OCI-LY7 (cell line): ENCODE measurements around the gene ZSWIM2. TPM values are rescaled to one million over a fixed set of nuclear protein-coding genes. Genes with fewer than 3 reads are reported as not detected.

Experiments used
- BruUV-seq: library from RNA; stranded (reverse); fragments of 400-500 nt; replicated peaks from 2 replicates; lab custom pipeline; 2021; lab: Mats Ljungman, UMichigan
- CTCF ChIA-PET: fragments of 300-600 bp; sonication (Branson Sonifier 250); formaldehyde crosslinking; loops from one replicate; lab custom pipeline; 2022; ENCODE audit warnings: antibody characterized with exemption; ENCODE audit not compliant: unreplicated experiment; lab: Charles Lee
- POLR2A ChIA-PET: fragments of 300-600 bp; sonication (Branson Sonifier 250); formaldehyde crosslinking; loops from one replicate; lab custom pipeline; 2022; ENCODE audit warnings: antibody characterized with exemption; lab: Charles Lee
- DNase-seq: peaks from one replicate; pipeline ENCODE4 v3.0.0-alpha.2; 2015; ENCODE audit warnings: low spot score
- H2AFZ ChIP-seq: fragments of 200-600 bp; sonication (generic), shearing (Covaris generic); 2 replicates; pipeline ENCODE4 v1.6.1; 2014; ENCODE audit warnings: mild to moderate bottlenecking, antibody characterized with exemption, low read length, moderate library complexity
- H3K27ac ChIP-seq: fragments of 200-600 bp; sonication (generic); 2 replicates; pipeline ENCODE4 v1.5.1; 2014; ENCODE audit warnings: mixed run types, low read depth, mild to moderate bottlenecking, moderate library complexity, low read length, inconsistent platforms; ENCODE audit not compliant: poor library complexity, severe bottlenecking
- H3K36me3 ChIP-seq: fragments of 200-600 bp; sonication (generic); 2 replicates; pipeline ENCODE4 v1.6.1; 2014; ENCODE audit warnings: mild to moderate bottlenecking, antibody characterized with exemption, low read length, moderate library complexity, mixed read lengths; ENCODE audit not compliant: insufficient read depth
- H3K4me1 ChIP-seq: fragments of 200-600 bp; sonication (generic); 2 replicates; pipeline ENCODE4 v1.5.1; 2014; ENCODE audit warnings: mild to moderate bottlenecking, low read length; ENCODE audit not compliant: insufficient read depth, poor library complexity, severe bottlenecking
- H3K4me2 ChIP-seq: fragments of 200-600 bp; sonication (generic); 2 replicates; pipeline ENCODE4 v1.6.1; 2014; ENCODE audit warnings: mild to moderate bottlenecking, low read length
- H3K4me3 ChIP-seq: fragments of 200-600 bp; sonication (generic); 2 replicates; pipeline ENCODE4 v1.5.1; 2014; ENCODE audit warnings: mild to moderate bottlenecking, low read depth, low read length; ENCODE audit not compliant: poor library complexity, severe bottlenecking
- H3K79me2 ChIP-seq: fragments of 200-600 bp; sonication (generic); 2 replicates; pipeline ENCODE4 v1.6.1; 2016; ENCODE audit warnings: low read depth, mild to moderate bottlenecking, low read length, moderate library complexity, mixed read lengths; ENCODE audit not compliant: insufficient read depth
- H3K9me2 ChIP-seq: fragments of 200-600 bp; sonication (generic); 2 replicates; pipeline ENCODE4 v1.6.1; 2016; ENCODE audit warnings: mild to moderate bottlenecking, low read length, mixed read lengths; ENCODE audit not compliant: insufficient read depth
- H3K9me3 ChIP-seq: fragments of 200-600 bp; sonication (generic); 2 replicates; pipeline ENCODE4 v1.6.1; 2014; ENCODE audit warnings: mild to moderate bottlenecking, mixed run types, low read length, mixed read lengths
- H4K20me1 ChIP-seq: fragments of 200-600 bp; sonication (generic); 2 replicates; pipeline ENCODE4 v1.6.1; 2014; ENCODE audit warnings: mild to moderate bottlenecking, antibody characterized with exemption, low read length, moderate library complexity, mixed read lengths; ENCODE audit not compliant: insufficient read depth
- CTCF ChIP-seq: fragments of 200-600 bp; sonication (generic); conservative IDR thresholded peaks from 2 replicates; pipeline ENCODE4 v1.5.1; 2014; ENCODE audit warnings: mild to moderate bottlenecking, antibody characterized with exemption, low read length, moderate library complexity, mixed read lengths
- EZH2phosphoT487 ChIP-seq: fragments of 200-600 bp; sonication (generic); IDR thresholded peaks from 2 replicates; pipeline ENCODE4 v1.6.1; 2018; ENCODE audit warnings: low read depth, borderline replicate concordance, mild to moderate bottlenecking, mixed run types, antibody characterized with exemption, low read length, moderate library complexity, mixed read lengths
- intact Hi-C: fragments of 100-400 bp; cut with micrococcal nuclease; formaldehyde crosslinking; loops from one replicate; pipeline ENCODE4 v1.10.0; 2022; ENCODE audit not compliant: unreplicated experiment
- total RNA-seq, 2 experiments: library from RNA; depleted of rRNA in 1 of 2; stranded (reverse); fragments of >200 nt in 1 of 2; shearing (Covaris generic) in 1 of 2; gene quantifications; 2 replicates each; pipeline ENCODE4 v1.2.3, GENCODE V29; 2014 to 2022

Gene ZSWIM2
- total RNA-seq, 2 experiments from 2014 or later, result not detected

- Histone ChIP-seq H3K4me3 (no peak overlapping the region), H3K4me1 (no peaks in the 10 kb centered on the region), H3K9me3 (no peaks in the 10 kb centered on the region; the same call in 1 of the 2 replicates), H3K79me2 (no peaks in the 10 kb centered on the region), H2AFZ (no peak overlapping the region), H3K9me2 (0 out of 2 replicates have a peak, but pooled peaks cover 3% of the 10 kb centered on the region), H3K27ac (no peak overlapping the region), H3K4me2 (no peak overlapping the region), H3K36me3 (no peaks in the 10 kb centered on the region), H4K20me1 (no peaks in the 10 kb centered on the region)
- TF ChIP-seq CTCF, result no peak
- no peak for TF ChIP-seq EZH2phosphoT487
- no peak for DNase-seq
- ChIA-PET POLR2A (no interaction called here), CTCF (no interaction called here)
- intact Hi-C loops, result no loop called here
- BruUV-seq, result no TSS peak
Measured at GRCh38 chr2:186884587-186884986, 35.6 kb upstream of the ZSWIM2 start.

GRCh38 chr2:186883666-186884065 is 34.7 kb upstream of the ZSWIM2 start:
- Histone ChIP-seq H4K20me1 (no peaks in the 10 kb centered on the region), H3K79me2 (no peaks in the 10 kb centered on the region), H3K27ac (no peak overlapping the region), H3K4me3 (no peak overlapping the region), H3K9me3 (no peaks in the 10 kb centered on the region; the same call in 1 of the 2 replicates), H3K36me3 (no peaks in the 10 kb centered on the region), H3K4me2 (no peak overlapping the region), H3K4me1 (no peaks in the 10 kb centered on the region), H3K9me2 (0 out of 2 replicates have a peak, but pooled peaks cover 3% of the 10 kb centered on the region), H2AFZ (no peak overlapping the region)
- ChIA-PET CTCF (no interaction called here), POLR2A (no interaction called here)
- TF ChIP-seq CTCF (no peak), EZH2phosphoT487 (no peak)
- intact Hi-C loops, result no loop called here
- DNase-seq, result no peak
- BruUV-seq, result no TSS peak

DNA sequence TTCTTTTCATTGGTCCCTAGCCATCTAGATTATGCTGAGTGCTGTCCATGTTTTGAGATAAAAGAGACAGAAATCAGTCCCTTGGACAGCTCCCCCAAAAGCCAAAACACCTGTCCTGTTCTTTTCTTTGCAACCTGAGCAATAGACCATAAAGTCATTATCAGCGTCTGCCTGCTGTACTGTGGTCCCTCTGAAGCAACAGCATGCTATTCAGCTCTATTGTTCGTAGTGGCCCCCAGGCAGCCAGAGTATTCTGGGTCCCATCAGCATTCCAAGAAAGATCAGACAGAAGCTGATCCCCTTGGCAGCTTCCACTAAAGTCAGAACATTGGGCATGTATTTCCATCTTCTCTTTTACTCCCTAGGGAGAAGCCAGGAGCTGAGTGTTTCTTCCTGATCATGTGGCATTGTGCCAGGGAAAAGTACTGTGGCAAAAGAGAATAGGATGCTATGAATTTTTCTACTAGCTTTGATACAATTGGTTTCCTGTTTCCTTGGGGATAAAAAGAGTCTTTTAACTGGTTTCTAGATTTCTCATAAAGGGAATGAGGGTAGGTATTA is 33.6 kb upstream of the ZSWIM2 start:
- H3K4me1 ChIP-seq, result no peaks in the 10 kb centered on the region
- no peak for DNase-seq
- POLR2A ChIA-PET, result no interaction called here
- H3K9me3 ChIP-seq, result no peaks in the 10 kb centered on the region; the same call in 1 of the 2 replicates
- 0 out of 2 replicates have a peak, but pooled peaks cover 3% of the 10 kb centered on the region for H3K9me2 ChIP-seq
- H2AFZ ChIP-seq, result no peak overlapping the region
- no peak overlapping the region for H3K27ac ChIP-seq
- no peaks in the 10 kb centered on the region for H3K79me2 ChIP-seq
- no TSS peak for BruUV-seq
- no peak overlapping the region for H3K4me3 ChIP-seq
- H3K36me3 ChIP-seq, result no peaks in the 10 kb centered on the region
- CTCF ChIA-PET, result no interaction called here
- TF ChIP-seq EZH2phosphoT487, result no peak
- no peak for TF ChIP-seq CTCF
- no peak overlapping the region for H3K4me2 ChIP-seq
- intact Hi-C loops, result no loop called here
- H4K20me1 ChIP-seq, result no peaks in the 10 kb centered on the region
